Stimulated activated CD4-positive, alpha-beta T cell treated with anti-CD3 and anti-CD28 coated beads, TNF-alpha, amount 100 ng/mL, for 48 hours (primary cell): Measurements from ENCODE around the gene STK32B.

Source experiments
- DNase-seq, 3 donors: peaks; one replicate each; pipeline ENCODE4 v3.0.0-alpha.2; 2020; ENCODE audit warnings: low read depth in 3 of 3

STK32B gene

GRCh38 chr4:5391492-5391891, 340.2 kb downstream of the STK32B start:
- DNase-seq, result no peak

DNA sequence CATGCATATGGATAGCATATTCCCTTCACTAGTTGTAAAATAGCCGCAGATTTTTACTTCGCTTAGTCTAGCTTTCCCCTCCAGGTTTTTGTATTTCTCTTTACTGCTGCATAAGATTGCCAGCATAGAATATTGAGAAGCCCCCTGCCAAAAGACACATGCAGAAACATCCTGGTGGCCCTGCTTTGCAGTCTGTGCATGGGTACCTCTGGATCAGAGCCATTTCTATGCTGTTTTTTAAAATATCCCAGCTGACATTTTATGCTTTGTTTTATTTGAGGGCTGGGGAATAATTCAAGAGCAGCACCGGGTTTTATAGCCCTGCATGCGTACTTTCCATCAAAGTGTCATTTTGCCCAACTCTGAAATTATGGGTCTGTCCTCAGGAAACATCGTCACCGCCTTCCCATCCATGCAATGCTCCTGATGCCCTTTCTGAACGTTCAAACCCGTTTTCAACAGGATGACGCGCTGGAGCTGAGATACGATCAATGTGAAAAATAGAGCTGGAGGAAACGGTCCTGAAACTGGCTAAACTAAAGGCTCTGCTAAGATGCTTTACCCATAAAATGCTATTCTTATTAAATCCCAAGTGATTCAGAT, 342.7 kb downstream of the STK32B start:
- DNase-seq, result no peak

DNA sequence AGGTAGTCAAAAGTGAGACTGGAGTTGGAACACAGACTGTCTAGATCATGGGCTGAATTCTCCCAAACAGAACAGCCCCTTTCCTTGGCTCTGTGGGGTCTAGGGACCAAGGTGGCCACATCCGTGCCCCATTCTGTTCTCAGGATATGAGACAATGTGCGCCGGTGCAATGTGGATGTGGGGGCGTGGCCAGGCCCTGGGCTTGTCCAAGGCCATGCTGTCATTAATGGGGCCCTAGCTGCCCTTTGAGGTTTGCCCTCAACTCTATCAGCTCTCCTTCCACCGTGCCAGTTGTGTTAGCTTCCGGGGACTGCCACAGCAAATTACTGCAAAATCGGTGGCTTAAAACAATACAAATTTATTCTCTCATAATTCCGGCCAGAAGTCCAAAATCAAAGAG, 344.5 kb downstream of the STK32B start:
- DNase-seq, result no peak

GRCh38 chr4:5398056-5398455, 346.8 kb downstream of the STK32B start:
- DNase-seq, result no peak

DNA sequence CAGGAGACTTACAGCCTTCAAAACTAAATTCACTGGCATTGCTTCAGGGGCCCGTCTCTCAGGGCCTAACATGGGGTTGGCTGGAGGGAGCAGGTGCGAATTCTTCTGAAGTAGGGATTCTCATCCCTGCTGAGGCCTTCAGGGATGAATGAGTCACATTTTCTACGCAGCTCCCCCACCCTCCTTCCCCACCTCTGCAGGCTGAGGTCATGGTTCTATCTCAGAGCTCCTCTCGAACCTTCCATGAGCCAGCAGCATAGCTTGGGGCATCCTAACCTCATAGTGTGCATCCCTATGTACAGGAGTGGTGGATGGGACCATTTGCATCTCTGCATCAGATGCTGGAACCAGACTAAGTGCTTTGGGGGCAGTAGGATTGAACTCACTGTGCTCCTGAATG, 347.8 kb downstream of the STK32B start:
- no peak for DNase-seq

GRCh38 chr4:5399790-5400421, 348.6 kb downstream of the STK32B start:
- DNase-seq, result no peak

DNA sequence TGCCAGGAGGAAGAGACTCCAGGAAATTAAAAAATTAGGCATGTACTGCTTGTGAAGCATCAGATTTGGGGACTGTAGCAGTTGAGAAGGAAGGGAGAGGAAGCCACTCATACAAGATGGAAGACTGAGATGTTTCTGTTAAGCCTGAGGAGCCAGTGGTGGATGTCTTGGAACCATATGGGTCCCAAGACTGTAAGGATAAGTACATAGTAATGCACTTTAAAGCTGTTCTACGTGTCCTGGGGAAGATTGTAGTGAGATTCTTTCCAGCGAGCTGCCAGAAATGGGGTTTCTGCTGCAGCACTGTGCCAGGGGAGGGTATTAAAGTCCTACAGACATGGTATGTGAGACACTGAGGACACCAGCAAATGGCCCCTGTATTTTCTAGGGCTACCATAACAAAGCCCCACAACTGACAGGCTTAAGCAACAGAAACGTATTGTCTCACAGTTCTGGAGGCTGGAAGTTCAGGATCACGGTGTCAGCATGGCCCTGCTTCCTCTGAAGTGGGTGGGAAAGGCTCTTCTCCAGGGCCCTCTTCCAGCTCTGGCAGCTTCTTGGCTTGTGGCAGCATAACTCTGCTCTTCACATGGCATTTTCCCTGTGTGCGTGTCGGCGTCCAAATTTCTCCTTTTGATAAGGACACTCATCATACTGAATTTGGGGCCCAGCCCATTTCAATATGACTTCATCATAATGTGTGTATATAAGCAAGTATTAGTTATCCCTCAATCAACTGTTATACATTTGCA, 352.6 kb downstream of the STK32B start:
- DNase-seq, result no peak

GRCh38 chr4:5409237-5409636, 358.0 kb downstream of the STK32B start:
- no peak for DNase-seq

- no peak for DNase-seq
These were observed 358.8 kb downstream of the STK32B start for GRCh38 chr4:5409972-5410618.

DNA sequence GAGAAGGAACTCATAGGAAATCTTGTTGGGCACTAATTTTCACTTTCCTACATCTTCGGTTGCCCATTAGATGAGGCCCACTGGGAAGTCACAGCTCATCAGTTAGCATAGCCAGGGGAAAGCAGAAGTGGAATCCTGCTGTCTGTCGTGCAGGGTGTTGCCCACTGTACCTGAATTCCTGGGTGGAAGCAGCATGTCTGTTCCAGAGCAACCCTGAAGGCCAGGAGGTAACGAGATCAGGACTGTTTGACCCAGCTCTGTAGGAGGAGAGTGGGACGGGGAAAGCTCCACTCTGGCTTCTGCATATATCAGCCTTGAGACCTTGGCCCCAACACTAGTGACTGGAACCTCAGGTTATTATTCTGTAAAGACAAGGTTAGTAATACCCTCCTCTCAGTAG, 361.0 kb downstream of the STK32B start:
- DNase-seq, result no peak

DNA sequence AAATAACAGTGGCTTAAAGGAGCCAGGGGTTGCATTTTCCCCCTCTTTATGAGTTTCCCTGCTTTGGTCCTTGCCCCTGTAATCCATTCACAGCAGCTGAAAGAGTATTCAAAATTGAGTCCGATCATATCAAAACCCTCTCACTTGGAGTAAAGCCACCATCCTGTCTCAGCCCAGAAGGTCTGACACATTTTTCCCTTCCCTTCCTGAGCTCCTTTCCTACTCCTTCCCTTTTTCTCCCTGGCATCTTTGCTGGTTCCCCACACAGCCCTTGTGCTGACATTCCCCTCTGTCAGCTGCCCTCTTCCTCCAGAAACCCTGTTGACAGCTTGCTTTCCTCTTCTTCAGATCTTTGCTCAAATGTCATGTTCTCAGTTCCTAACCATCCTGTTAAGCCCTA, 361.5 kb downstream of the STK32B start:
- no peak for DNase-seq

GRCh38 chr4:5416637-5417036, 365.4 kb downstream of the STK32B start:
- no peak for DNase-seq

DNA sequence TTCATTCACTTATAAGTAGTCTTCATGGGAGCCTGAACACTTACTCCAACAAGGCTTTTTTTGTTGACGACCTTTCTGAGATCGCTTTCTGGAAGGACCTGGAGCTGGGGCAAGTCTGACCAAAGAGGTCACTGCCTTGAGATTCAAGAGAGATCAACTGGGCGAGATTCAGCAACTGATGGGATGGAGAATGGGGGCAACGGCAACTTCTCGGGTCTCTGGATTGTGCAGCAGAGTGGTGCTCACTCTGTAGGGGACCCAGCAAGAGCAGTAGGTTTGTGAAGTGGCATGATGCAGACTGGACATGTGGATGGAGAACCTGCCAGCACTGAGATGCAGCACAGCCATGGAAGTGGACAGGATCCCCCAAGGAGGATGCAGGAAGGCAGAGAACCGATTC, 369.0 kb downstream of the STK32B start:
- DNase-seq, result no peak

GRCh38 chr4:5421416-5421815, 370.1 kb downstream of the STK32B start:
- DNase-seq, result no peak

GRCh38 chr4:5422195-5422594, 370.9 kb downstream of the STK32B start:
- DNase-seq, result no peak

GRCh38 chr4:5423670-5424069, 372.4 kb downstream of the STK32B start:
- DNase-seq, result no peak

GRCh38 chr4:5424211-5424610, 372.9 kb downstream of the STK32B start:
- no peak for DNase-seq

GRCh38 chr4:5424901-5425300, 373.6 kb downstream of the STK32B start:
- no peak for DNase-seq

- DNase-seq, result no peak
These were observed 378.5 kb downstream of the STK32B start for GRCh38 chr4:5429747-5430146.

GRCh38 chr4:5433196-5433595, 381.9 kb downstream of the STK32B start:
- no peak for DNase-seq

DNA sequence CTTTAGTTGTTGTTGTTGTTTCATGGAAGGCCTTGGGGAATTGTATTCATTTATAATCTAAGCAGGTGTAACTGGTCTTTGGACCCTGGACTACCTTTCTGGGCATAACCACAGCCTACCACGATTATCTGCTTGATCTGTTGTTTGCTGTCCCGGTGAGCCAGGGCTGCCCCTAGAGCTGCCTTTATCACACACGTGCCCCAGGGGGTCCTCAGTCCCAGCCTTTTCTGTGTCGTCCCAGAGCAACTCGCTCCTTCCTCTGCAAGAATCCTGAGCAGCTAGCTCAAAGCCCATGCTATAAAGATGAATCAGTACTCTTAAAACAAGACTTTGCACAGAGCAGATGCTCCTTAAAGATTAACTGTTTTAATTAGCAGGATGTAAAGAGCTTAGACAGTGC, 383.9 kb downstream of the STK32B start:
- DNase-seq, result no peak

GRCh38 chr4:5435823-5436222, 384.5 kb downstream of the STK32B start:
- no peak for DNase-seq
